GM10266 (cell line): ENCODE results near the gene MPHOSPH10.

Experiments used
- DNase-seq: peaks from one replicate; pipeline ENCODE4 v3.0.0; 2012; ENCODE audit errors: extremely low spot score
- TF ChIP-seq, protein P1 (sequence below): IDR thresholded peaks from 2 replicates; pipeline ENCODE4 v1.5.1; 2012; ENCODE audit warnings: mild to moderate bottlenecking, low read depth; ENCODE audit not compliant: control insufficient read depth, insufficient read depth; ENCODE audit errors: missing control alignments

Gene MPHOSPH10

DNA sequence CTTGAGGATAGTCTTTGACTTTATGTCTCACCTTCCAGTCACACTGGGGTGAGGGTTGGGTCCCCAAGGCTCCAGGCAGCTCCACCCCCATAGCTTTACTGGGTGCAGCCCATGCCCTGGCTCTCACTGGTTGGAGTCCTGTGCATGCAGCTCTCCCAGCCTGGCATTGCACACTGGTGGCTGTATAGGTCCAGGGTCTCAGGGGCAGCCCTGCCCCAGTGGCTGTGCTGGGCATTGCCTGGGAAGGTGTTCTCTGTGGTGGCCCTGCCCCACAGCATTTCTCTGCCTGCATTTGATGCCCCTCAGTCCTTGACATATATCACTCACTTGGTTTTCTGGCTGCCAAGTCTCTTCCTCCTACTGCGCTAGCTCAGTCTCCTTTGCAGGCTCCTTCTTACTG lies 21.2 kb downstream of the MPHOSPH10 start:
- DNase-seq = no peak
- TF ChIP-seq, protein P1, sequence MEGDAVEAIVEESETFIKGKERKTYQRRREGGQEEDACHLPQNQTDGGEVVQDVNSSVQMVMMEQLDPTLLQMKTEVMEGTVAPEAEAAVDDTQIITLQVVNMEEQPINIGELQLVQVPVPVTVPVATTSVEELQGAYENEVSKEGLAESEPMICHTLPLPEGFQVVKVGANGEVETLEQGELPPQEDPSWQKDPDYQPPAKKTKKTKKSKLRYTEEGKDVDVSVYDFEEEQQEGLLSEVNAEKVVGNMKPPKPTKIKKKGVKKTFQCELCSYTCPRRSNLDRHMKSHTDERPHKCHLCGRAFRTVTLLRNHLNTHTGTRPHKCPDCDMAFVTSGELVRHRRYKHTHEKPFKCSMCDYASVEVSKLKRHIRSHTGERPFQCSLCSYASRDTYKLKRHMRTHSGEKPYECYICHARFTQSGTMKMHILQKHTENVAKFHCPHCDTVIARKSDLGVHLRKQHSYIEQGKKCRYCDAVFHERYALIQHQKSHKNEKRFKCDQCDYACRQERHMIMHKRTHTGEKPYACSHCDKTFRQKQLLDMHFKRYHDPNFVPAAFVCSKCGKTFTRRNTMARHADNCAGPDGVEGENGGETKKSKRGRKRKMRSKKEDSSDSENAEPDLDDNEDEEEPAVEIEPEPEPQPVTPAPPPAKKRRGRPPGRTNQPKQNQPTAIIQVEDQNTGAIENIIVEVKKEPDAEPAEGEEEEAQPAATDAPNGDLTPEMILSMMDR = no peak

DNA sequence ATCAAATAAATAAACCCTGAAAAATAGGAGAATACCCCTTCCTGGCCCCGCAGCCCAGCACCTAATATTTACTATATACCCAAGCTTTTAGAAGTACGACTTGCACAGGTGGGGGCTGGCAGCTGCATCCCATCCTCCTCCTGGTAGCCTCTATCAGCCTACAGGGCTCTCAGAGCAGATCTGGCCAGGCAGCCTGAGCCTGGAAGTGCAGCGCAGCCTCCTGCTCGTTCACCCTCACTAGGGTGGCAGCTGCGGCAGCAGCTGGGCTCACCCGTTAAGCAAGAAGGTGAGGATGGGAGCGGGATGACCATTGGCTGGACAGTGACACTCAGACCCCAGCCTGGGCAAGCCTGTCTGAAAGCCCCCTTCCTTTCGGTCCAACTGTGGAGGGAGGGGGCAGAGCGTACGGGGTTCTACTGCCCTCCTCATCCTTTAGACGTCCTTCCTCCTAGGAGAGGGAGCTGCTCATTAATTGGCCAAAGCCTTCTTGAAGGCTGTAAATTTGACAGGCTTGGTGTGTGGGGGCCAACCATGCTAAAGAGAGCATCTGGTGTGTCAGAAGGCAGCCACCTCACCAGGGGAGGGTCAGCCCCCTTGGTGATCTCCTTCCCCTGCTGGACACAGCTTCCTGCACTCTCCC lies 23.3 kb downstream of the MPHOSPH10 start:
- no peak for DNase-seq
- TF ChIP-seq, protein P1 = no peak

DNA sequence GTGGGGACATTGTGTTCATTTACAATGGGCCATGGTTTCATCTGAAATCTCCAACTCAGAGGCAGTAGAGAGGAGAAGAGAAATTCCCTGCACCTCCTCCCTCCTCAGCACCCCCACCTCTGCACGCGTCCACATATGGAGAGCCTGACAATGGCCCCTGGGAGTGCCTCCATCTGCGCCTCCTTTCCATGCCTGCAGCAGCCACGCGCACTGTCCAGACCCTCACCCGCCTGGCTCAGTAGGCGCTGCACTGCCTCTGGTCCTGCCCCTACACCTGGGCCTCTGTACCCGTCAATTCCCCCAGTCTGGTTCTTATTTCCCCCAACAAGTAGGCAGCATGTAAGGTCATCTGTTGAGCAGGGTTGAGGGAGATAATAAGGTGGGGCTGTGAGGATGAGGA lies 23.8 kb downstream of the MPHOSPH10 start:
- TF ChIP-seq, protein P1 = no peak
- DNase-seq = no peak

DNA sequence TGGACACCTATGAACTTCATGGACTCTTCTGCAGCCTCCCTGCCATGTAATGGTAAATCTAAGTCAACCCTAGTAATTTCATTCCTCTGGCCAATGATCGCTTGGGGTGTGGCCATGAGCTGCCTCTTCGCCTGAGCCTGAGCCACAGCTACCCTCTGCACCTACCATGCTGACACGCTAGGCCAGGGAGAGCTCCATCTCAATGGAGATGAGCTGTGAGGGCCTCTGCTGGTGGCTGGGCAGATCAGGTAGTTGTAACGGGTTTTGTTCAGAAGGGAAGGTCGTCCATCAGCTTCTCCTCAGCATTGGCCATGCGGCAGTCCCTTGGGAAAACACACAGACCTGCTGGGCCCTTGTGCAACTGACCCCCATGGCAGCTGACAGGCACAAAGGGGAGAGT lies 24.4 kb downstream of the MPHOSPH10 start:
- peak; percentile 73 for DNase-seq
- TF ChIP-seq, protein P1 = peak; percentile 63

DNA sequence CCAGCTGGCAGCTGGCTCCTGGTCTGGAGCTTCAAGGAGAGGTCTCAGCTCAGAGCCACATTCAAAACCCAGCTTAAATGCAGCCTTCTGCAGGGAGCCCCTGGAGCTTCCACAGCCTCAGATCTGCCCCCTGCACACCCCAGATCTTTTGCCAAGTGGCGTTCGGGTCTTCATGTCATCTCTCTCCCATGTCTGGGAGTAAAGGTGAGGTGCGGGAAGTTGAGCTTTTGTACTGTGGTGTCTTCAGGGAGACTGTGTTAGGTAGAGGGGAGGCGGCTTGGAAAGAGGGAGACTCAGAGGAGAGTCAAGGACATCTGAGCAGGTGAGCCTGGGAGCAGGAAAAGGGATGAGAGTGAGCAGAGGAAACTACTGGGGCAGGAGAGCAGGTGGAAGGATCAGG lies 25.4 kb downstream of the MPHOSPH10 start:
- TF ChIP-seq, protein P1 = no peak
- DNase-seq = no peak

DNA sequence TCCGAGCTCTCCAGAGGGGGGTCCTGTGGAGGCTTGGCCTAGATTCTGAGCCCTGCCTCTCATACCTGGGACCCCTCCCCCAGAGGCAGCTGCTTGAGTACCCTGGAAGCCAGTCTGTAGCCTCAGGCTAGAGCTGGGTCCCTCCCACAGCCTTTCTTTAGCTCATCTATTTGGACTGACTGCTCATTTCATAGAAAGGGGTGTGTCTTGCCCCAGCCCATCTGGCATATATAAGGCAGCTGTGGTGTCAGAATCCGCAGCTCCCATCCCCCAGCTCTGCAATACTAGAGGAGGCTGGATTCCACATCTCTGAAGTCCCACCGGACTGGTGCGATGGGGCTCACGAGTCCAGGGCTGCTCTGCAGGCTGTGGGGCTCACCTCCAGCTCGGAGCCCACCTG lies 26.1 kb downstream of the MPHOSPH10 start:
- no peak for DNase-seq
- TF ChIP-seq, protein P1 = no peak

DNA sequence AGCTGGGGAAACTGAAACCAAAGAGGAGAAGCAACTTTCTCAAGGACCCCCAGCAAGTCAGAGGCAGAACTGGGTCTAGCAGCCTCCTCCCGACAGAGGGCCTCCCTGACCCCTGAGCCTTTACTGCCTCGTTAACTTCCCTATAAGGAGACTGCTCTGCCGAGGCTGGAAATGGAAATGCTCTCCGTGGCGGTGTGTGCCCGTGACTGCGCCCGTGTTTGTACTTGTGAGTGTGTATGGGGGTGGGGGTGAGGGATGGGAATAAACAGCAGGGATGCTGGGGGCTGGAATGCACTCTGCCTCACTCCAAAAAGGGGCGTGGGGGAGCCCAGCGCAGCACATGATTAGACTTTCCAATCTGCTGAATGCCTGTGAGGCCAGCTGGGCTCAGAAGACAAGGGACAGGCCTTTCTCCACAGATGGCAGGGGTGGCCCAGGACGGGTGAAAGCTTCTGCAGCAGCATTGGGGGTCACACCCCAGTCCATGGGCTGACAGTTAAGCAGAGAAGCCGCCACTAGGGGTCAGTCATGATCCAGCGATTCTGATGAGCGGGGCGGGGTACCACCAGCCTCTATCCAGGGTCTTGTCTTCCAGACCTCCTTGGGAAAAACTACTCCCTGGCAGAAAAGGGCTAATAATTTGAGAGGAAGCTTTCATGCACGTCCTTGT lies 26.8 kb downstream of the MPHOSPH10 start:
- TF ChIP-seq, protein P1 = peak; percentile 64
- DNase-seq = peak; percentile 50
